K562 (cell line): ENCODE results near the gene CFAP90. TPM values are rescaled to one million over a fixed set of nuclear protein-coding genes. Genes with fewer than 3 reads are reported as not detected.

Experiments used
- ATAC-seq: fragments of 200-7000 bp; cut with Tn5 transposase; 3 replicates; pipeline ENCODE4 v1.9.1; 2020; ENCODE audit warnings: moderate library complexity
- BruUV-seq: library from RNA; stranded (reverse); fragments of 400-500 nt; replicated peaks from 2 replicates; lab custom pipeline; 2021; lab: Mats Ljungman, UMichigan
- CTCF ChIA-PET: fragments of 300-600 bp; formaldehyde crosslinking; extraction: SDS; loops from one replicate; lab custom pipeline; 2021; ENCODE audit warnings: low intra/inter-chr PET ratio; lab: Yijun Ruan, JAX
- POLR2A ChIA-PET: fragments of 300-600, 350-650 bp; sonication (Branson Sonifier 250); formaldehyde crosslinking; extraction: SDS; loops from one replicate; lab custom pipeline; 2021; ENCODE audit warnings: antibody characterized with exemption, inconsistent platforms; lab: Yijun Ruan, JAX
- DNase-seq, 4 experiments: peaks; one replicate each; pipeline versions ENCODE4 v3.0.0 to v3.0.0-alpha.2; 2011 to 2018; ENCODE audit warnings: low spot score in 3 of 4, mixed read lengths in 3 of 4; ENCODE audit errors: extremely low read depth in 1 of 4
- FAIRE-seq: peaks from 2 replicates; lab custom pipeline; 2011; peaks lifted over from hg19 to GRCh38; lab: Jason Lieb, UNC
- H2AFZ ChIP-seq: 2 replicates; pipeline ENCODE4 v1.6.0; 2011; ENCODE audit warnings: low read depth, low read length, control low read depth, inconsistent platforms
- H3K27ac ChIP-seq: fragments of 200-600 bp; 3 replicates; pipeline ENCODE4 v1.8.0; 2011; ENCODE audit warnings: low read depth, mild to moderate bottlenecking, control low read depth, inconsistent platforms, low read length, moderate library complexity, mixed read lengths; ENCODE audit errors: extremely low read depth
- H3K27me3 ChIP-seq, 2 experiments: fragments of 300-600 bp in 1 of 2; 2 replicates in 1 of 2; 3 replicates in 1 of 2; pipeline versions ENCODE4 v1.6.0 to v1.8.0; 2011; ENCODE audit warnings: inconsistent platforms in 2 of 2, low read length in 2 of 2, mild to moderate bottlenecking in 1 of 2, mixed read lengths in 1 of 2, moderate library complexity in 1 of 2; ENCODE audit not compliant: control insufficient read depth in 2 of 2, insufficient read depth in 2 of 2
- H3K36me3 ChIP-seq: fragments of 300-600 bp; 3 replicates; pipeline ENCODE4 v1.8.0; 2011; ENCODE audit warnings: mild to moderate bottlenecking, low read length, inconsistent platforms; ENCODE audit not compliant: control insufficient read depth, insufficient read depth
- H3K4me1 ChIP-seq, 2 experiments: fragments of 200-600 bp in 1 of 2; replicated peaks in 1 of 2; 2 replicates in 1 of 2; 3 replicates in 1 of 2; pipeline versions ENCODE4 v1.5.1 to v1.8.0; 2011; ENCODE audit warnings: inconsistent platforms in 2 of 2, low read length in 2 of 2, mild to moderate bottlenecking in 1 of 2, mixed read lengths in 1 of 2, moderate library complexity in 1 of 2; ENCODE audit not compliant: control insufficient read depth in 2 of 2, insufficient read depth in 2 of 2
- H3K4me2 ChIP-seq: 2 replicates; pipeline ENCODE4 v1.6.1; 2011; ENCODE audit warnings: low read length, control low read depth, inconsistent platforms, mixed read lengths; ENCODE audit not compliant: insufficient read depth
- H3K4me3 ChIP-seq: fragments of 200-600 bp; sonication (generic), shearing (Covaris generic); 2 replicates; pipeline ENCODE4 v1.5.1; 2016; ENCODE audit warnings: control low read depth, inconsistent platforms
- H3K79me2 ChIP-seq: fragments of 200-600 bp; 3 replicates; pipeline ENCODE4 v1.8.0; 2011; ENCODE audit warnings: low read length, inconsistent platforms; ENCODE audit not compliant: control insufficient read depth, insufficient read depth
- H3K9ac ChIP-seq, 2 experiments: 2 replicates each; pipeline versions ENCODE4 v1.6.0 to v1.6.1; 2011; ENCODE audit warnings: low read depth in 2 of 2, low read length in 2 of 2, control low read depth in 1 of 2, inconsistent platforms in 1 of 2, mild to moderate bottlenecking in 1 of 2, mixed read lengths in 1 of 2; ENCODE audit not compliant: insufficient read depth in 1 of 2
- H3K9me1 ChIP-seq: one replicate; pipeline ENCODE4 v1.6.0; 2011; ENCODE audit warnings: inconsistent platforms, mild to moderate bottlenecking, low read length, moderate library complexity; ENCODE audit not compliant: control insufficient read depth, insufficient read depth
- H3K9me3 ChIP-seq: replicated peaks from 2 replicates; pipeline ENCODE4 v1.5.1; 2011; ENCODE audit warnings: low read depth, low read length, inconsistent platforms; ENCODE audit not compliant: control insufficient read depth, insufficient read depth
- H4K20me1 ChIP-seq: replicated peaks from 2 replicates; pipeline ENCODE4 v1.6.1; 2011; ENCODE audit warnings: low read length, inconsistent platforms, mixed read lengths; ENCODE audit not compliant: control insufficient read depth, insufficient read depth
- BHLHE40 ChIP-seq: IDR thresholded peaks from 2 replicates; pipeline ENCODE4 v1.6.1; 2011; ENCODE audit warnings: low read length, improper control_type of control experiment
- CREBBP ChIP-seq: IDR thresholded peaks from one replicate; pipeline ENCODE4 v1.6.1; 2012; ENCODE audit warnings: low read depth, mild to moderate bottlenecking, control low read depth, inconsistent platforms, low read length
- E2F6 ChIP-seq, 2 experiments: IDR thresholded peaks; 2 replicates each; pipeline ENCODE4 v1.6.1; 2011; ENCODE audit warnings: borderline replicate concordance in 1 of 2, control low read depth in 1 of 2, low read depth in 1 of 2, low read length in 1 of 2, mild to moderate bottlenecking in 1 of 2, mixed read lengths in 1 of 2, moderate library complexity in 1 of 2; ENCODE audit not compliant: insufficient read depth in 1 of 2, insufficient read length in 1 of 2, poor library complexity in 1 of 2, severe bottlenecking in 1 of 2; ENCODE audit errors: extremely low read depth in 1 of 2
- L3MBTL2 ChIP-seq: fragments of 450-650 bp; IDR thresholded peaks from 2 replicates; pipeline ENCODE4 v1.6.1; 2016; ENCODE audit warnings: mild to moderate bottlenecking, moderate library complexity
- ZNF274 ChIP-seq: IDR thresholded peaks from 2 replicates; pipeline ENCODE4 v1.6.1; 2011; ENCODE audit warnings: low read depth, mild to moderate bottlenecking, low read length, moderate library complexity, borderline replicate concordance
- ZNF764 ChIP-seq: fragments of 250-450 bp; sonication (Bioruptor Pico); IDR thresholded peaks from 2 replicates; pipeline ENCODE4 v1.4.0; 2020; ENCODE audit warnings: low read depth, mild to moderate bottlenecking, moderate library complexity
- WGBS: fragments of 100-300 bp; shearing (Covaris generic); methylation state at CpG from one replicate; pipeline ENCODE4 v1.1.6; 2016; ENCODE audit warnings: low coverage, mixed read lengths; ENCODE audit not compliant: insufficient coverage; ENCODE audit errors: missing lambda C conversion rate; 5-methylcytosine and 5-hydroxymethylcytosine counted together
- in situ Hi-C: fragments of 300-500 bp; cut with MboI; formaldehyde crosslinking; loops from 4 replicates; pipeline ENCODE4 v1.15.0; 2018; ENCODE audit warnings: inconsistent platforms, mixed read lengths
- intact Hi-C: fragments of 100-400 bp; cut with micrococcal nuclease; formaldehyde crosslinking; loops from 2 replicates; pipeline ENCODE4 v1.14.2; 2022
- polyA plus RNA-seq, 8 experiments: library from polyadenylated mRNA; depleted of rRNA in 4 of 8; stranded (reverse) in 5 of 8; unstranded in 3 of 8; fragments of >200 nt; fragmentation: Nextera tagmentation in 2 of 8; fragmentation: Illumina TruSeq in 1 of 8; extraction: Ambion mirVana in 2 of 8; extraction: Trizol in 1 of 8; gene quantifications; 2 replicates each; pipeline versions ENCODE4 v1.2.1 to v1.2.3, GENCODE V29; 2011 to 2014; ENCODE audit warnings: inconsistent platforms in 1 of 8, missing spikeins in 1 of 8
- total RNA-seq, 7 experiments: library from RNA; depleted of rRNA in 6 of 7; stranded (reverse); fragments of >200 nt in 6 of 7; fragmentation: Illumina TruSeq in 2 of 7; extraction: Trizol in 2 of 7; gene quantifications; 2 replicates each; pipeline versions ENCODE4 v1.2.1 to v1.2.3, GENCODE V29; 2011 to 2021; ENCODE audit warnings: low replicate concordance in 1 of 7

The CFAP90 gene
- total and polyA plus RNA-seq, 9 of the 15 experiments (the other 6 are each of a cell fraction or from before 2014, with no cell fraction given): not detected

- intact Hi-C loops (no loop called here), in situ Hi-C loops (no loop called here)
- no peaks in the 10 kb centered on the region for H3K4me1 ChIP-seq
- POLR2A ChIA-PET: no interaction called here
- no peak overlapping the region for H3K27ac ChIP-seq
- no peak overlapping the region for H3K4me3 ChIP-seq
- peak in 1 of 4 experiments; percentile 4 for DNase-seq
- H3K79me2 ChIP-seq: no peaks in the 10 kb centered on the region
- no peak overlapping the region for H3K4me2 ChIP-seq
- H4K20me1 ChIP-seq: no peaks in the 10 kb centered on the region
- no TSS peak for BruUV-seq
- no peaks in the 10 kb centered on the region for H3K9me3 ChIP-seq
- H3K36me3 ChIP-seq: no peaks in the 10 kb centered on the region
- CTCF ChIA-PET: no interaction called here
- no peak for FAIRE-seq
- no peaks in the 10 kb centered on the region for H3K9me1 ChIP-seq
- H3K27me3 ChIP-seq: peaks cover 8 to 30% of the 10 kb centered on the region in 2 experiments; a peak in 3 of 5 replicates
- peak; percentile 35; the same call in 1 of the 2 replicates for TF ChIP-seq L3MBTL2
- TF ChIP-seq BHLHE40: no peak
- TF ChIP-seq CREBBP: no peak
- TF ChIP-seq ZNF764 (CRISPR knock-in tag): no peak
- no peak for TF ChIP-seq ZNF274
- peak; percentile 44 to 86 for TF ChIP-seq E2F6 (IDR thresholded peaks at IDR 0.05; ENCODE audit: borderline replicate concordance in 1 of 2, extremely low read depth in 1 of 2, insufficient read depth in 1 of 2, insufficient read length in 1 of 2, low read depth in 1 of 2, low read length in 1 of 2, poor library complexity in 1 of 2, severe bottlenecking in 1 of 2)
- no peak overlapping the region for H3K9ac ChIP-seq
- no peak for ATAC-seq
- no peak overlapping the region for H2AFZ ChIP-seq
- 0% methylated on average over 7 of the region's 7 CpGs for WGBS
Measured at GRCh38 chr5:7789567-7789966, 61.4 kb downstream of the CFAP90 start.
